Fibroblast of villous mesenchyme (primary cell): ENCODE measurements around the gene RB1. TPM values are rescaled to one million over a fixed set of nuclear protein-coding genes. Genes with fewer than 3 reads are reported as not detected.
A peak's percentile ranks its signal among the peaks of the same experiment; 100 is the strongest.

Experiments used
- DNase-seq: peaks from one replicate; pipeline ENCODE4 v3.0.0-alpha.2; 2010; ENCODE audit warnings: low read depth
- H3K4me3 ChIP-seq: 2 replicates; pipeline ENCODE4 v1.5.1; 2011; ENCODE audit warnings: low read depth, mild to moderate bottlenecking, low read length
- total RNA-seq: library from RNA; depleted of rRNA; stranded (reverse); fragments of >200 nt; gene quantifications from 2 replicates; pipeline ENCODE4 v1.2.3, GENCODE V29; 2012
- TF ChIP-seq, protein P1 (sequence below): IDR thresholded peaks from 2 replicates; pipeline ENCODE4 v1.5.1; 2012; ENCODE audit warnings: low read depth, mild to moderate bottlenecking, low read length; ENCODE audit not compliant: insufficient read depth

The RB1 gene
- total RNA-seq, 1 donor = 50.5 TPM

DNA sequence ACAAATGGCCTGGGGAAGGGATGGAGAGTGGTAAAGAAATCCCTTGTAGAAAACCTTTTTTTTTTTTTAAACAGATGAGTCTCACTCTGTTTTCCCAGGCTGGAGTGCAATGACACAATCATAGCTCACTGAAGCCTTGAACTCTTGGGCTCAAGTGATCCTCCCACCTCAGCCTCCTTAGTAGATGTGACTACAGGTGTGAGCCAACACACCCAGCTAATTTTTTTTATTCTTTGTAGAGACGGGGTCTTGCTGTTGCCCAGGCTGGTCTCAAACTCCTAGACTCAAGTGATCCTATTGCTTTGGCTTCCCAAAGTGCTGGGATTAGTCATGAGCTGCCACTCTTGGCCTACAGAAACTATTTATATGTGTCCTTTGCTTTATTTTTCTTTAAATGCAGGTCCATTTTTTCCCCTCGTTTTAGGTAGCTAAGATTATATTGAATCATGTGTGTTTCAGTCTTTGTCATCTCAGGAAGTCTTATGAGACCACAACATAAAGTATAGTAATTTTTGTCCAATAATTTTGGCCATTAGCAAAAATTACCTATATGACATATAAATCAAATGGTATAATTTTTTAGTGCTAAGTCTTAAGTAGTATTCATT lies 98.9 kb downstream of the RB1 start:
- TF ChIP-seq, protein P1, sequence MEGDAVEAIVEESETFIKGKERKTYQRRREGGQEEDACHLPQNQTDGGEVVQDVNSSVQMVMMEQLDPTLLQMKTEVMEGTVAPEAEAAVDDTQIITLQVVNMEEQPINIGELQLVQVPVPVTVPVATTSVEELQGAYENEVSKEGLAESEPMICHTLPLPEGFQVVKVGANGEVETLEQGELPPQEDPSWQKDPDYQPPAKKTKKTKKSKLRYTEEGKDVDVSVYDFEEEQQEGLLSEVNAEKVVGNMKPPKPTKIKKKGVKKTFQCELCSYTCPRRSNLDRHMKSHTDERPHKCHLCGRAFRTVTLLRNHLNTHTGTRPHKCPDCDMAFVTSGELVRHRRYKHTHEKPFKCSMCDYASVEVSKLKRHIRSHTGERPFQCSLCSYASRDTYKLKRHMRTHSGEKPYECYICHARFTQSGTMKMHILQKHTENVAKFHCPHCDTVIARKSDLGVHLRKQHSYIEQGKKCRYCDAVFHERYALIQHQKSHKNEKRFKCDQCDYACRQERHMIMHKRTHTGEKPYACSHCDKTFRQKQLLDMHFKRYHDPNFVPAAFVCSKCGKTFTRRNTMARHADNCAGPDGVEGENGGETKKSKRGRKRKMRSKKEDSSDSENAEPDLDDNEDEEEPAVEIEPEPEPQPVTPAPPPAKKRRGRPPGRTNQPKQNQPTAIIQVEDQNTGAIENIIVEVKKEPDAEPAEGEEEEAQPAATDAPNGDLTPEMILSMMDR = no peak
- no peak overlapping the region for H3K4me3 ChIP-seq
- DNase-seq = no peak

DNA sequence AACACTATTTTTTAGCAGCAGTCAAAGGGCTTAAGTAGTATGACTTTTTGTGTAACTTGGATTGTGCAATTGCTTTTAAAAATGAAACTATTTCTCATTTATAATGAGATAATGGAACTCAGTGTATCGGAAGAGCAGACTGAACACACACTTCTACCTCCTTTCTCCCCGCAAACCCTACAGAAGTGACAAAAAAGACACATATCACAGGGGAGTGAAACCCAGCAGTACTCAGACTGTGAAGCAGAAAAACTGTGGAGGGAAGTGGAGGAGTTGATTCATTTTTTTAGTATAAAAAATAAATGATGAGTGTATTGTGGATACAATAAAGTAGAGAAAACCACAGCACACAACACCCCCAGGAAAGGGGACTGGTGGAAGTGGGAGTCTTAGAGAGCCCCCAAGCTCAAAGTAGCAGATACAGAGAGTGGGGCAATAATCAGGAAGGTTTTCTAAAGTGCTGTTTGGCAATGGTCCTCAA lies 99.6 kb downstream of the RB1 start:
- TF ChIP-seq, protein P1 = no peak
- DNase-seq = peak; percentile 64
- peak overlapping the region; percentile 10 for H3K4me3 ChIP-seq

DNA sequence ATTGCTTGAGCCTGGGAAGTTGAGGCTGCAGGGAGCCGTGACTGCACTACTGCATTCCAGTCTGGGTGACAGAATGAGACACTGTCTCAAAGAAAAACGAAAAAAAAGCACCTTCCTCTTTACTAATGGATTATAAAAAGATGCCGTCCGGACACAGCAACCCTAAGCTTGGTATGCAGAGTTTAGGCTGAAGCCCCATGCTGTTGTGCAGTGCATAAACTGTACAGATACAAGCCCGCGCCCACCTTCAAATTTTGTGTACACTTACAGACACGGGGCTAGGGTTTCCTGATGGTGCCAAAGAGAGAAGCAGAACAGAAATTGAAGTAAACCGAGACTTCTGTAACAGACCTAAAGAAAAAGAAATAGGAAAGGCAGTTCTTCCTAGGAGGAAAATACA lies 100.4 kb downstream of the RB1 start:
- H3K4me3 ChIP-seq = no peak overlapping the region
- no peak for DNase-seq
- TF ChIP-seq, protein P1 = no peak

DNA sequence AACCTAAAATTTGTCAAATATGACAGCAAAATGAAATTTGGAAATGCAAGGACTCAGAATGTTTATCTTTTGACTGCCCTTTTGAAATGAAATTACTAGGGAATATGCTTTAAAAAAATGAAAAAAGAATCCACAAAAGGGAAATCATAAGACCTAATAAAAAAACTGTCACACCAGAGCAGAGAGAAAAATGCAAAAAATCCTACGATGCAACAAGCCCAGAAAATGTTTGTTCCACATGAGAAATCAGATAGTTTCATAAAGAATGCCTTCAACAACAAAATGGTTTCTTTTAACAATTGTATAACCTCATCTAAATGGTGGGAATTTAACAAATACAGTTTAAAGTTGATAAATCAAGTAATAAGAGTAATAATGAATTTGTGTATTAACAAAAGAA lies 101.4 kb downstream of the RB1 start:
- no peak for DNase-seq
- TF ChIP-seq, protein P1 = no peak
- no peak overlapping the region for H3K4me3 ChIP-seq

DNA sequence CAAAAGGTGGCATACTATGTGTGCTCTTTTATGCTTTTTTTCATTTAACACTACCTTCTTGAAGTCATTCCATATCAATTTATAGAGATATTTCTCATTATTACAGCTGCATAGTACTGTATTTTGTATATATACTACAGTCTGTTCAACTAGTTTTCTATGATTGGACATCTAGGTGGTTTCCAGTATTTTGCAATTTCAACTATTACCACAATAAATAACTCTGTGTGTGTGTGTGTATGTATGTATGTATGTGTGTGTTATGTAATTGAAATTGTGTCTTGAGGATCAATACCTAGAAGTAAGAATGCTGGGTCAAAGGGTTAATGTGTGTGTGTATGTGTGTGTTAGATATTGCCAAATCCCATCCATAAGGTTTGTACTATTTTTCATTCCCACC lies 102.3 kb downstream of the RB1 start:
- TF ChIP-seq, protein P1 = no peak
- DNase-seq = no peak
- no peak overlapping the region for H3K4me3 ChIP-seq

DNA sequence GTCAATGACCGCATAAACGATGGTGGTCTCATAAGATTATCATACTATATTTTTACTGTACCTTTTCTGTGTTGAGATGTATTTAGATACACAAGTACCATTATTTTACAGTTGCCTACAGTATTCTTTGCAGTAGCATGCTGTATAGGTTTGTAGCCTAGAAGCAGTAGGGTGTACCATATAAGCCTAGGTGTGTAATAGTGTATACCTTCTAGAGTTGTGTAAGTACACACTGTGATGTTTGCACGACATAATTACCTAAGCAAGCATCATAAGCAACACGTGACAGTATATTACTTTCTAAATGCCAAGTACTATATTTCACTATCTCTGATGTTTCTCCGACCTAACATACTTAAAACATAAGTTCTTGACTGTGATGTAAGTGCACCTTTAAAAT lies 106.6 kb downstream of the RB1 start:
- no peak for DNase-seq
- TF ChIP-seq, protein P1 = no peak
- H3K4me3 ChIP-seq = peak overlapping the region; percentile 68
